ENCODE results near the gene PSTPIP2. TPM values are rescaled to one million over a fixed set of nuclear protein-coding genes. Genes with fewer than 3 reads are reported as not detected.
"Not testable (repeated sequence)": the region's sequence is repeated elsewhere in the genome, so short reads cannot be mapped to it uniquely, and the experiment has no call there.

PSTPIP2 gene
- total and polyA plus RNA-seq, 4 experiments from 2014 or later, result 10.9 to 19.7 (median 13.7) TPM

DNA sequence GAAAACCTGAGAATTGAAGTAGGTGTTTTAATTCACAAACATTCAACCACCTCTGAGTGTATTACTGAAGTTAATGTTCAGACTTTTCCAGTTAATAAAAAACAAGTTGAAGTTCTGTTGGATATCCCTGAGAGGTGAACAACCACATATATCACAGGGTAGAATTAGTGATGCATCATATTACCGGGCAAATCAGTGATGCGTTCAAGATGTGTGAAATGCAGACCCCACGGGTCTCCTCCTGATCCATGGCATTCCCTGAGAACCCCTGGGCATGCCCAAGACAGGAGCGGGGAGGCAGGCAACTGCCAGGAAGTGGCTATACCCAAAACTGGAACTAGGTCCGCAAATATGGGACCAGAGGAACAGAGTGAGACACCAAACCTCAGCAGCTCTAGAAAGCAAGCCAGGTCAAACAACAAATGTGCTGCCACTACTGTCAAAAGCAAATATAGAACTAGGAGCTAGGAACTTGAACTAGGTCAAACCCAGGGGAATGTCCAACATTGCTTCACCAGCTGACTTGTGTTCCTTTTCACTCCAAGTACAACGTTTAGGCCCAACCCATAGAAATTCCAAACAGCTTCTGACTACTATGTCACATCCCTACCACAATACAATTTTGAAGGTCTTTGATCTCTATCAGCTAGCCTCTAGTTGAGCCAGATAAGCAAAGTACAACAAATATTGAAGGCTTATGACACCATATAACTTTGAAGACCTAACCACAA is 20.2 kb downstream of the PSTPIP2 start:
- intact Hi-C loops (cut with micrococcal nuclease), result no loop called here
- H3K36me3 Mint-ChIP-seq, result no peaks in the 10 kb centered on the region
- no peaks in the 10 kb centered on the region for H3K27me3 Mint-ChIP-seq
- Histone ChIP-seq H3K4me1 (ENCODE audit: insufficient read depth, low read length) (peaks cover 29% of the 10 kb centered on the region), H3K27ac (ENCODE audit: low read depth, low read length) (no peak overlapping the region), H3K27me3 (ENCODE audit: insufficient read depth, low read length) (no peaks in the 10 kb centered on the region), H3K4me3 (ENCODE audit: low read length in 2 of 2) (no peak overlapping the region), H3K36me3 (ENCODE audit: insufficient read depth, low read length) (no peaks in the 10 kb centered on the region), H3K9me3 (ENCODE audit: control insufficient read depth in 1 of 2, low read length in 2 of 2) (no peaks in the 10 kb centered on the region)
- H3K27ac Mint-ChIP-seq, result peak overlapping the region in 1 of 7 donors; percentile 38
- DNase-seq, result no peak
- H3K4me1 Mint-ChIP-seq, result peaks cover 32 to 55% (median 42%) of the 10 kb centered on the region in 4 donors
- no peak overlapping the region for H3K4me3 Mint-ChIP-seq
- H3K9me3 Mint-ChIP-seq, result peaks cover 0 to 1% (median 0%) of the 10 kb centered on the region in 8 donors
- ChIA-PET POLR2A (ENCODE audit: partially characterized antibody) (interaction anchor here (0.5 to 1.0 kb wide), 2 partner anchors 16 to 46 kb away, joined by 3 to 4 read pairs; partner anchors contain the start of gene ATP5F1A), CTCF (ENCODE audit: partially characterized antibody) (interaction anchor here (1.1 kb wide), 1 partner anchor 22 kb away, joined by 4 read pairs; no protein-coding TSS in a partner anchor)

DNA sequence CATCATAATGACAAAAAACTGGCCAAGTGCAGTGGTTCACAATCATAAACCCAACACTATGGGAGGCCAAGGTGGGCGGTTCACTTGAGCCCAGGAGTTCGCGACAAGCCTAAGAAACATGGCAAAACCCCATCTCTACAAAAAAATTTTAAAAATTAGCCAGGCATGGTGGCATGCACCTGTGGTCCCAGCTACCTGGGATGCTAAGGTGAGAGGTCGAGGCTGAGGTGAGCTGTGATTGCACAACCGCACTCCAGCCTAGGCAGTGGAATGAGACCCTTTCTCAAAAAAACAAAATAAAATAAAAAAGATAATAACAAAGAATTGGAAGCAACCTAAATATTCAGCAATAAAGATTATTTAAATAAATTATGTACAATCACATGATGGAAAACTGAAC is 21.8 kb downstream of the PSTPIP2 start:
- Histone ChIP-seq H3K27ac (ENCODE audit: low read depth, low read length) (no peak overlapping the region), H3K4me1 (ENCODE audit: insufficient read depth, low read length) (peaks cover 21% of the 10 kb centered on the region), H3K9me3 (ENCODE audit: control insufficient read depth in 1 of 2, low read length in 2 of 2) (no peaks in the 10 kb centered on the region), H3K36me3 (ENCODE audit: insufficient read depth, low read length) (no peaks in the 10 kb centered on the region), H3K27me3 (ENCODE audit: insufficient read depth, low read length) (no peaks in the 10 kb centered on the region), H3K4me3 (ENCODE audit: low read length in 2 of 2) (no peak overlapping the region)
- intact Hi-C loops (cut with micrococcal nuclease), result no loop called here
- H3K27ac Mint-ChIP-seq, result no peak overlapping the region
- DNase-seq, result no peak
- H3K9me3 Mint-ChIP-seq, result peaks cover 0 to 1% (median 0%) of the 10 kb centered on the region in 8 donors
- ChIA-PET POLR2A (ENCODE audit: partially characterized antibody) (no interaction called here), CTCF (ENCODE audit: partially characterized antibody) (no interaction called here)
- H3K4me1 Mint-ChIP-seq, result peaks cover 24 to 52% (median 36%) of the 10 kb centered on the region in 4 donors
- H3K27me3 Mint-ChIP-seq, result no peaks in the 10 kb centered on the region
- H3K4me3 Mint-ChIP-seq, result no peak overlapping the region
- H3K36me3 Mint-ChIP-seq, result no peaks in the 10 kb centered on the region

DNA sequence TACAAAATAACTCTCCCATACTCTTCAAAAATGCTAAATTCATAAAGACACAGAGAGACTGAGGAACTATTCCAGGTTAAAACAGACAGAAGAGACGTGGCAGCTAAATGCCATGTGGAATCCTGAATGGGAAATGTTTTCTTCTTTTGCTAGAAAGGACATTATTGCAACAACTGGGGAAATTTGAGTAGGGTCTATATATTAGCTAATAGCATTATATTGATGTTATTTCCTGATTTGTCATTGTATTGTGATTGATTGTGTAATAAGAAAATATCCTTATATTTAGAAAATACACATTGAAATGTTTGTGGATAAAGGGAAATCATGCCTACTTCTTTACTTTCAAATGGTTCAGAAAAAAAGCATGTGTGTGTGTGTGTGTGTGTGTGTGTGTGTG is 23.4 kb downstream of the PSTPIP2 start:
- H3K4me3 Mint-ChIP-seq, result no peak overlapping the region
- H3K36me3 Mint-ChIP-seq, result no peaks in the 10 kb centered on the region
- intact Hi-C loops (cut with micrococcal nuclease), result no loop called here
- Histone ChIP-seq H3K27me3 (ENCODE audit: insufficient read depth, low read length) (no peaks in the 10 kb centered on the region), H3K36me3 (ENCODE audit: insufficient read depth, low read length) (no peaks in the 10 kb centered on the region), H3K4me1 (ENCODE audit: insufficient read depth, low read length) (peaks cover 9% of the 10 kb centered on the region), H3K9me3 (ENCODE audit: control insufficient read depth in 1 of 2, low read length in 2 of 2) (no peaks in the 10 kb centered on the region), H3K4me3 (ENCODE audit: low read length in 2 of 2) (no peak overlapping the region), H3K27ac (ENCODE audit: low read depth, low read length) (no peak overlapping the region)
- no peaks in the 10 kb centered on the region for H3K9me3 Mint-ChIP-seq
- no peaks in the 10 kb centered on the region for H3K27me3 Mint-ChIP-seq
- peaks cover 19 to 39% (median 27%) of the 10 kb centered on the region in 4 donors for H3K4me1 Mint-ChIP-seq
- CTCF ChIA-PET (ENCODE audit: partially characterized antibody), result no interaction called here
- no peak for DNase-seq
- H3K27ac Mint-ChIP-seq, result peak overlapping the region in 2 of 7 donors; percentile 9 to 68
- POLR2A ChIA-PET (ENCODE audit: partially characterized antibody), result no interaction called here

DNA sequence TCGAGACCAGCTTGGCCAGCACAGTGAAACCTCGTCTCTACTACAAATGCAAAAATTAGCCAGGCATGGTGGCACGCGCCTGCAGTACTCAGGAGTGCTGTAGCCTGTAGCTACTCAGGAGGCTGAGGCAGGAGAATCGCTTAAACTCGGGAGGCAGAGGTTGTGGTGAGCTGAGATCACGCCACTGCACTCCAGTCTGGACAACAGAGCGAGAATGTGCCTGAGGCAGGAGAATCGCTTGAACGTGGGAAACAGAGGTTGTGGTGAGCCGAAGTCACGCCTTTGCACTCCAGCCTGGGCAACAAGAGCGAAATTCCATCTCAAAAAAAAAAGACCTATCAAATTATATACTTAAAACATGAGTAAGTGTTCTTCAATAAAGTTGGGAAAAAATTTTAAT is 24.7 kb downstream of the PSTPIP2 start:
- H3K36me3 Mint-ChIP-seq; CTCF ChIA-PET (ENCODE audit: partially characterized antibody); H3K36me3 ChIP-seq (ENCODE audit: insufficient read depth, low read length); H3K27ac Mint-ChIP-seq; H3K9me3 Mint-ChIP-seq; intact Hi-C loops (cut with micrococcal nuclease); H3K27me3 Mint-ChIP-seq; POLR2A ChIA-PET (ENCODE audit: partially characterized antibody); H3K27me3 ChIP-seq (ENCODE audit: insufficient read depth, low read length); H3K9me3 ChIP-seq (ENCODE audit: control insufficient read depth in 1 of 2, low read length in 2 of 2); H3K4me3 ChIP-seq (ENCODE audit: low read length in 2 of 2); H3K4me3 Mint-ChIP-seq; DNase-seq; H3K27ac ChIP-seq (ENCODE audit: low read depth, low read length): not testable (repeated sequence)
- H3K4me1 Mint-ChIP-seq, result peaks cover 24 to 40% (median 29%) of the 10 kb centered on the region in 4 donors
- peaks cover 22% of the 10 kb centered on the region for H3K4me1 ChIP-seq (ENCODE audit: insufficient read depth, low read length)

DNA sequence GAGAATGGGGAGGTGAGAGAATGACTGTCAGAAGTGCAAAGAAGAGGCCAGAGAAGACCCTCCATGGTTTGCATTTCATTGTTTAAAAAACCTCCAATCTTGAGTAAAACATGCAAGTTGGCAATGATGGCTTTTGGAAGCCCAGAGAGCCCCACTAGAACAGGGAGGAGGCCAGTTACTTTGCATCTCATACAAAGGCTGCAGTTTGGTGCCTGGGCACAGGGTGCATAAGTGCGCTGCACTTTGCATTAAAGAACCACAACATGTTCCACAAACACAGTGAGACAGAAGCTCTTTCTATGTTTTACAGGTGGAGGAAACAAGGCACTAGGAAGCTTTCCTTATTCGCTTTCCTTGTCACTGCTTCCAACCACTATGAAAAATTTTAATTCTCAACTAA is 25.4 kb downstream of the PSTPIP2 start:
- Mint-ChIP-seq H3K4me3 (no peak overlapping the region), H3K4me1 (peaks cover 25 to 40% (median 29%) of the 10 kb centered on the region in 4 donors), H3K27me3 (no peaks in the 10 kb centered on the region), H3K36me3 (no peaks in the 10 kb centered on the region), H3K27ac (peak overlapping the region in 3 of 7 donors; percentile 0 to 24 (median 10)), H3K9me3 (no peaks in the 10 kb centered on the region)
- H3K9me3 ChIP-seq (ENCODE audit: control insufficient read depth in 1 of 2, low read length in 2 of 2), result no peaks in the 10 kb centered on the region
- intact Hi-C loops (cut with micrococcal nuclease), result no loop called here
- POLR2A ChIA-PET (ENCODE audit: partially characterized antibody), result no interaction called here
- H3K36me3 ChIP-seq (ENCODE audit: insufficient read depth, low read length), result no peaks in the 10 kb centered on the region
- H3K4me1 ChIP-seq (ENCODE audit: insufficient read depth, low read length), result peaks cover 23% of the 10 kb centered on the region
- no peak for DNase-seq
- CTCF ChIA-PET (ENCODE audit: partially characterized antibody), result interaction anchor here (1.1 kb wide), 1 partner anchor 27 kb away, joined by 4 read pairs; no protein-coding TSS in a partner anchor
- H3K27me3 ChIP-seq (ENCODE audit: insufficient read depth, low read length), result no peaks in the 10 kb centered on the region
- no peak overlapping the region for H3K4me3 ChIP-seq (ENCODE audit: low read length in 2 of 2)
- no peak overlapping the region for H3K27ac ChIP-seq (ENCODE audit: low read depth, low read length)

DNA sequence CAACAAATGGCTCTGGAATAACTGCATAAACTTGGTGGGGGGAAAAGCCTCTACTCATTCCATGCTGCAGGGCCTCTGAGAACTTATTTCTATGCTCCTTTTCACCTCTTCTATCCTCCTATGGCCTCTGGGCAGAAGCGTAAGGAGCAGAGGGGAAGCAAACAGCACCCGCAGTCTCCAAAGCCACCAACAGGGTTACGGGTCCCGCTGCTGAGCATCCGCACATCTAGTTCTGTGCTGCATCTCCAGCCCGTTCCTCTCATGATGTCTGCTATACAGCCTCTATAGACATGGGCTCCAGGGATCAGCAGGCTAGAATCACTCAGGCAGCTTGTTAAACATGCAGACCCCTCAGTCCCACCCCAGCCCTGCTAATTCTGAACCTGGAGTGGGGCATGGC is 25.9 kb downstream of the PSTPIP2 start:
- Mint-ChIP-seq H3K27me3 (no peaks in the 10 kb centered on the region), H3K9me3 (no peaks in the 10 kb centered on the region), H3K4me3 (no peak overlapping the region), H3K36me3 (no peaks in the 10 kb centered on the region), H3K27ac (peak overlapping the region in 2 of 7 donors; percentile 10 to 24), H3K4me1 (peaks cover 27 to 40% (median 29%) of the 10 kb centered on the region in 4 donors)
- ChIA-PET POLR2A (ENCODE audit: partially characterized antibody) (no interaction called here), CTCF (ENCODE audit: partially characterized antibody) (interaction anchor here (1.1 kb wide), 1 partner anchor 28 kb away, joined by 4 read pairs; no protein-coding TSS in a partner anchor)
- no peak for DNase-seq
- H3K4me1 ChIP-seq (ENCODE audit: insufficient read depth, low read length), result peaks cover 29% of the 10 kb centered on the region
- no peaks in the 10 kb centered on the region for H3K27me3 ChIP-seq (ENCODE audit: insufficient read depth, low read length)
- no peak overlapping the region for H3K27ac ChIP-seq (ENCODE audit: low read depth, low read length)
- no peak overlapping the region for H3K4me3 ChIP-seq (ENCODE audit: low read length in 2 of 2)
- intact Hi-C loops (cut with micrococcal nuclease), result no loop called here
- H3K36me3 ChIP-seq (ENCODE audit: insufficient read depth, low read length), result no peaks in the 10 kb centered on the region
- no peaks in the 10 kb centered on the region for H3K9me3 ChIP-seq (ENCODE audit: control insufficient read depth in 1 of 2, low read length in 2 of 2)

DNA sequence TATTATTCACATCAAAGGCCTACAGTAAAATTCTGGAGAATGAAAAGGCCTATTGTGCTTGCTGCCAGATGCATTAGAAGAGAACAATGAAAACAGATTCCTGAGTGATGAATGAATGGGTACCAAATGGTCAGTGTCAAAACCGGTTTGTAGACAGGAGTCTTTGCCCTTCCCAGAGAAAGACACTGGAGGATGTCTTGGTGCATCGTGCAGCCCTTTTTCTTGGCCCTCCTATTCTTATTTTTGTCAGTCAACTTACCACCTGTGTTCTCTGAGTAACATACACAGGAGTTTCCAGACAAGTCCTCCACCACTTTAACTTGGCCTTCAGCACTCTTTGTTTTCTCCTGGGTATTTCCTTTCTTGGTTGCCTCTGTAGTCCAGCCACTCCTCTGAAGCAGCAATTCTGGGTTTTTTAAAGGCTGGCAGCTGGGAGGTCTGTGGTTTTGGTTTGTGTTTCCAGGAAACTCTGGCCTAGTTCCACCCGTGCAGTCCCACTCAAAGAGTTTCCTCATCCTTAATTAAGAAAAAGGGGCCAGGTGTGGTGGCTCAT is 29.4 kb downstream of the PSTPIP2 start:
- H3K36me3 ChIP-seq (ENCODE audit: insufficient read depth, low read length), result no peaks in the 10 kb centered on the region
- CTCF ChIA-PET (ENCODE audit: partially characterized antibody), result interaction anchor here (1.4 kb wide), 2 partner anchors 9 to 60 kb away, joined by 3 read pairs; no protein-coding TSS in a partner anchor
- no peaks in the 10 kb centered on the region for H3K9me3 Mint-ChIP-seq
- H3K4me1 ChIP-seq (ENCODE audit: insufficient read depth, low read length), result peaks cover 46% of the 10 kb centered on the region
- peaks cover 40 to 55% (median 46%) of the 10 kb centered on the region in 4 donors for H3K4me1 Mint-ChIP-seq
- intact Hi-C loops (cut with micrococcal nuclease), result loop anchor here (5.0 kb wide), 1 partner anchor 45 kb away; no protein-coding TSS in a partner anchor
- DNase-seq, result no peak
- H3K4me3 ChIP-seq (ENCODE audit: low read length in 2 of 2), result no peak overlapping the region
- no peaks in the 10 kb centered on the region for H3K9me3 ChIP-seq (ENCODE audit: control insufficient read depth in 1 of 2, low read length in 2 of 2)
- H3K27me3 ChIP-seq (ENCODE audit: insufficient read depth, low read length), result no peaks in the 10 kb centered on the region
- H3K36me3 Mint-ChIP-seq, result peaks cover 9 to 15% of the 10 kb centered on the region in 2 donors
- POLR2A ChIA-PET (ENCODE audit: partially characterized antibody), result interaction anchor here (0.6 to 1.1 kb wide), 4 partner anchors 27 to 77 kb away, joined by 3 to 4 read pairs (median 3); no protein-coding TSS in a partner anchor
- H3K27me3 Mint-ChIP-seq, result no peaks in the 10 kb centered on the region
- H3K4me3 Mint-ChIP-seq, result peak overlapping the region in 7 of 8 donors; percentile 51 to 85 (median 67)
- H3K27ac ChIP-seq (ENCODE audit: low read depth, low read length), result no peak overlapping the region
- peak overlapping the region; percentile 55 to 84 (median 74) for H3K27ac Mint-ChIP-seq
